CD14-positive monocyte (primary cell): ENCODE results near the gene FOXO1. TPM values are rescaled to one million over a fixed set of nuclear protein-coding genes. Genes with fewer than 3 reads are reported as not detected.

Experiments
- DNase-seq, 3 donors: peaks; one replicate each; pipeline ENCODE4 v3.0.0-alpha.2; 2011 to 2022
- H2AFZ ChIP-seq: 2 replicates; pipeline ENCODE4 v1.6.0; 2012; ENCODE audit warnings: mild to moderate bottlenecking, low read depth, low read length, inconsistent platforms; ENCODE audit not compliant: insufficient read depth, poor library complexity, severe bottlenecking
- H3K27ac ChIP-seq, 2 donors: 1 replicate in 1 of 2; 2 replicates in 1 of 2; pipeline ENCODE4 v1.5.1; 2012 to 2013; ENCODE audit warnings: low read length in 2 of 2, control low read depth in 1 of 2, inconsistent platforms in 1 of 2, low read depth in 1 of 2, mild to moderate bottlenecking in 1 of 2
- H3K27me3 ChIP-seq, 2 donors: one replicate each; pipeline versions ENCODE4 v1.6.0 to v1.6.1; 2011 to 2013; ENCODE audit warnings: low read length in 2 of 2; ENCODE audit not compliant: control insufficient read depth in 2 of 2, insufficient read depth in 2 of 2
- H3K36me3 ChIP-seq, 2 donors: replicated peaks in 1 of 2; 1 replicate in 1 of 2; 2 replicates in 1 of 2; pipeline versions ENCODE4 v1.5.1 to v1.6.1; 2012 to 2013; ENCODE audit warnings: low read length in 2 of 2, control low read depth in 1 of 2, inconsistent platforms in 1 of 2, mild to moderate bottlenecking in 1 of 2; ENCODE audit not compliant: insufficient read depth in 2 of 2, control insufficient read depth in 1 of 2
- H3K4me1 ChIP-seq, 2 donors: 1 replicate in 1 of 2; 2 replicates in 1 of 2; pipeline versions ENCODE4 v1.5.1 to v1.6.1; 2012 to 2013; ENCODE audit warnings: low read length in 2 of 2, control low read depth in 1 of 2, inconsistent platforms in 1 of 2, mild to moderate bottlenecking in 1 of 2, moderate library complexity in 1 of 2; ENCODE audit not compliant: insufficient read depth in 2 of 2, control insufficient read depth in 1 of 2
- H3K4me2 ChIP-seq: replicated peaks from 2 replicates; pipeline ENCODE3; 2012; ENCODE audit warnings: low read length, moderate library complexity, mild to moderate bottlenecking; ENCODE audit not compliant: poor library complexity, severe bottlenecking; ENCODE audit errors: extremely low read depth
- H3K4me3 ChIP-seq, 3 experiments: fragments of 200-600 bp in 1 of 3; sonication (generic) in 1 of 3; replicated peaks in 1 of 3; 1 replicate in 2 of 3; 2 replicates in 1 of 3; pipeline ENCODE4 v1.5.1; 2011 to 2013; ENCODE audit warnings: low read length in 3 of 3, mild to moderate bottlenecking in 3 of 3, control low read depth in 2 of 3, low read depth in 2 of 3, inconsistent platforms in 1 of 3, moderate library complexity in 1 of 3
- H3K79me2 ChIP-seq: 2 replicates; pipeline ENCODE4 v1.6.0; 2012; ENCODE audit warnings: mild to moderate bottlenecking, control low read depth, inconsistent platforms, low read length, moderate library complexity; ENCODE audit not compliant: insufficient read depth
- H3K9ac ChIP-seq: 2 replicates; pipeline ENCODE4 v1.6.0; 2017; ENCODE audit warnings: low read length, mild to moderate bottlenecking; ENCODE audit not compliant: insufficient read depth, poor library complexity, severe bottlenecking
- H3K9me3 ChIP-seq, 2 donors: replicated peaks in 1 of 2; 1 replicate in 1 of 2; 2 replicates in 1 of 2; pipeline versions ENCODE4 v1.5.1 to v1.6.1; 2012 to 2013; ENCODE audit warnings: low read length in 2 of 2, control low read depth in 1 of 2; ENCODE audit not compliant: control insufficient read depth in 1 of 2, insufficient read depth in 1 of 2
- H4K20me1 ChIP-seq: 2 replicates; pipeline ENCODE4 v1.6.0; 2012; ENCODE audit warnings: mild to moderate bottlenecking, low read length, control low read depth, moderate library complexity; ENCODE audit not compliant: insufficient read depth
- H3K27ac Mint-ChIP-seq, 7 donors: one replicate each; pipeline ENCODE4 v1.8.0; 2020; ENCODE audit warnings: mild to moderate bottlenecking in 7 of 7, mixed read lengths in 7 of 7, moderate library complexity in 6 of 7, inconsistent platforms in 2 of 7
- H3K27me3 Mint-ChIP-seq, 3 donors: one replicate each; pipeline ENCODE4 v1.8.0; 2021 to 2022; ENCODE audit warnings: low read depth in 3 of 3, mild to moderate bottlenecking in 3 of 3, mixed read lengths in 3 of 3, moderate library complexity in 3 of 3, inconsistent platforms in 1 of 3
- H3K36me3 Mint-ChIP-seq, 2 donors: one replicate each; pipeline ENCODE4 v1.8.0; 2020; ENCODE audit warnings: mixed read lengths in 2 of 2, inconsistent platforms in 1 of 2, mild to moderate bottlenecking in 1 of 2
- H3K4me1 Mint-ChIP-seq: one replicate; pipeline ENCODE4 v1.8.0; 2020; ENCODE audit warnings: mild to moderate bottlenecking, mixed read lengths
- H3K4me3 Mint-ChIP-seq, 2 donors: one replicate each; pipeline ENCODE4 v1.8.0; 2020; ENCODE audit warnings: mild to moderate bottlenecking in 2 of 2, mixed read lengths in 2 of 2, moderate library complexity in 1 of 2
- H3K9me3 Mint-ChIP-seq, 7 donors: one replicate each; pipeline ENCODE4 v1.8.0; 2020 to 2022; ENCODE audit warnings: mixed read lengths in 7 of 7, mild to moderate bottlenecking in 6 of 7, moderate library complexity in 6 of 7, inconsistent platforms in 2 of 7
- WGBS: methylation state at CpG from one replicate; pipeline ENCODE4 v1.1.5; 2013; ENCODE audit warnings: missing lambda C conversion rate; ENCODE audit not compliant: insufficient coverage; 5-methylcytosine and 5-hydroxymethylcytosine counted together
- intact Hi-C, 2 donors: fragments of 100-400 bp; cut with micrococcal nuclease; formaldehyde crosslinking; loops; one replicate each; pipeline versions ENCODE4 v1.15.0 to v1.15.1; 2023
- polyA plus RNA-seq, 3 donors: library from polyadenylated mRNA; depleted of rRNA in 1 of 3; unstranded in 2 of 3; stranded (reverse) in 1 of 3; fragments of 300-500 nt in 2 of 3; fragments of >200 nt in 1 of 3; fragmentation: Illumina TruSeq in 2 of 3; gene quantifications; 1 replicate in 2 of 3; 2 replicates in 1 of 3; pipeline ENCODE4 v1.2.3, GENCODE V29; 2012 to 2021
- TF ChIP-seq, protein P1 (sequence below): fragments of 200-600 bp; IDR thresholded peaks from one replicate; pipeline ENCODE4 v1.8.0; 2022; ENCODE audit warnings: antibody characterized with exemption, mild to moderate bottlenecking

Gene FOXO1
- polyA plus RNA-seq, 3 donors, result 3.1 to 11.3 (median 8.0) TPM

DNA sequence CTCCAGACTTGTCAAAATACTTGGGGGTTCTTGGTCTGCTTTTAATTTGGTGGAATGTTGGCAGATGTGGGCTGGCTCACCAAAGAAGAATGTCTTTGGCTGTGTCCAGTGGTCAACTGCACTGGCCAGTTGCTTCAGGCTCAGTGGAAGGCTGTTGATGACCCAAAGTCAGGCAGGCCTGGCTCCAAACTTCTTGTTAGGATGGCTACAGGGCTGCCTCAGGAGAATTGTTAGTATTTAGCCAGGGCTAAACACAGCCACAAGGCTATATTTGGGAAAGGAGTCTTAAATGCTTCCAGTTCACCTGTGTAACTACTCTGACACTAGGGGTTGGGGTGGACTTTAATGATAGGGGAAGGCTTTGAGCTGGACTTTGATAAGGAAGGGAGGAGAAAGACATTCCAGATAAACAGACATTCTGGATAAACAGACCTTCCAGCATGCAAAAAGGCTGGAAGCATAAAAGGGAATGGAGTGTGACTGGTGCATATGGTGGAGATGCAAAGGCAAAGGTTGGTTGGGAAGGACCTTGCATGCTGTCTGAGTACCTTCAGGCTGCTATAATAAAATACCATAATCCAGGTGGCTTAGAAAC lies 116.8 kb downstream of the FOXO1 start:
- DNase-seq, result no peak
- Histone ChIP-seq H3K27me3 (no peaks in the 10 kb centered on the region), H3K4me1 (no peaks in the 10 kb centered on the region), H3K4me2 (no peak overlapping the region), H3K79me2 (no peaks in the 10 kb centered on the region), H4K20me1 (peaks cover 9% of the 10 kb centered on the region), H3K36me3 (no peaks in the 10 kb centered on the region), H3K9me3 (no peaks in the 10 kb centered on the region), H3K4me3 (no peak overlapping the region), H2AFZ (no peak overlapping the region), H3K9ac (no peak overlapping the region), H3K27ac (no peak overlapping the region)
- TF ChIP-seq, protein P1, sequence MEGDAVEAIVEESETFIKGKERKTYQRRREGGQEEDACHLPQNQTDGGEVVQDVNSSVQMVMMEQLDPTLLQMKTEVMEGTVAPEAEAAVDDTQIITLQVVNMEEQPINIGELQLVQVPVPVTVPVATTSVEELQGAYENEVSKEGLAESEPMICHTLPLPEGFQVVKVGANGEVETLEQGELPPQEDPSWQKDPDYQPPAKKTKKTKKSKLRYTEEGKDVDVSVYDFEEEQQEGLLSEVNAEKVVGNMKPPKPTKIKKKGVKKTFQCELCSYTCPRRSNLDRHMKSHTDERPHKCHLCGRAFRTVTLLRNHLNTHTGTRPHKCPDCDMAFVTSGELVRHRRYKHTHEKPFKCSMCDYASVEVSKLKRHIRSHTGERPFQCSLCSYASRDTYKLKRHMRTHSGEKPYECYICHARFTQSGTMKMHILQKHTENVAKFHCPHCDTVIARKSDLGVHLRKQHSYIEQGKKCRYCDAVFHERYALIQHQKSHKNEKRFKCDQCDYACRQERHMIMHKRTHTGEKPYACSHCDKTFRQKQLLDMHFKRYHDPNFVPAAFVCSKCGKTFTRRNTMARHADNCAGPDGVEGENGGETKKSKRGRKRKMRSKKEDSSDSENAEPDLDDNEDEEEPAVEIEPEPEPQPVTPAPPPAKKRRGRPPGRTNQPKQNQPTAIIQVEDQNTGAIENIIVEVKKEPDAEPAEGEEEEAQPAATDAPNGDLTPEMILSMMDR, result no peak
- H3K9me3 Mint-ChIP-seq, result peaks cover 0 to 2% (median 0%) of the 10 kb centered on the region in 7 donors
- intact Hi-C loops, result no loop called here
- peaks cover 0 to 3% of the 10 kb centered on the region in 2 donors for H3K36me3 Mint-ChIP-seq
- no peak overlapping the region for H3K27ac Mint-ChIP-seq
- no peak overlapping the region for H3K4me3 Mint-ChIP-seq
- H3K4me1 Mint-ChIP-seq, result no peaks in the 10 kb centered on the region
- H3K27me3 Mint-ChIP-seq, result peaks cover 0 to 4% (median 4%) of the 10 kb centered on the region in 3 donors

DNA sequence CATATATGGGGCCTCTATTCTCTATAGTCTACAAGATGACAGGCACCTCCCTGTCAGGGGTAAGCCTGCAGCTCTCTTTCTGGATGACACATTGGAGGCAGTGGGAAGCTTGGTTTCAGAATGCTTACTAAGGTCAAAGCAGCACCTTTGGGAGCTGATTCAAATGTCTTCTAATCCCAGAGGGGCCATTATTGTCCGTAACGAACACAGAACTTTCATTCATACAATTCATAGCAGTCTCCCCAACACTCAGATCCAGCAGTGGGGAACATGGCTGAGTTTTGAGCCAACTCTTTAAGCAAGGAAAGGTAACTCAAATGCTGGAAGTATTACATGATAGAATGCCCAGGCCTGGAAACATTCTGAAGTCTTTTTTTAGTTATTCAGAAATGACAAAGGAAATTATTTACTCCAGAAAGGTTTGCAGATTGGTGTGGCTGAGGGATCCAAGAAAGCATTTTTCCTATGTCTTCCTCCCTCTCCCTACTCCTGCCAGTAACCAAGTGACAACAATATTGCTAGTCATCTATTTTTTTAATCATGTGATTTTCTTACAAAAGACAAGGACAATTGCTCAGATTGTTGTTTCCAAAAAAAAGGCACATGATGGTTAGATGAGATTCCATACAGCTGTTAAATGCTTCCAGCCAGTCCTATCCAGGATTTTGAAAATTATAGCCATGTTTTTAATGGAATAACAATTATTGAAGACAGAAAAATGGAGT lies 118.7 kb downstream of the FOXO1 start:
- Mint-ChIP-seq H3K27ac (no peak overlapping the region), H3K4me1 (no peaks in the 10 kb centered on the region), H3K4me3 (no peak overlapping the region), H3K27me3 (peaks cover 0 to 4% (median 4%) of the 10 kb centered on the region in 3 donors), H3K9me3 (peaks cover 0 to 2% (median 0%) of the 10 kb centered on the region in 7 donors), H3K36me3 (no peaks in the 10 kb centered on the region)
- H2AFZ ChIP-seq, result no peak overlapping the region
- H3K79me2 ChIP-seq, result no peaks in the 10 kb centered on the region
- H3K4me3 ChIP-seq, result no peak overlapping the region
- no peak overlapping the region for H3K4me2 ChIP-seq
- no peak overlapping the region for H3K9ac ChIP-seq
- no peaks in the 10 kb centered on the region for H4K20me1 ChIP-seq
- H3K27ac ChIP-seq, result no peak overlapping the region
- intact Hi-C loops, result no loop called here
- no peaks in the 10 kb centered on the region for H3K27me3 ChIP-seq
- TF ChIP-seq, protein P1, result no peak
- H3K9me3 ChIP-seq, result no peaks in the 10 kb centered on the region
- 100% methylated on average over 2 of the region's 2 CpGs for WGBS
- no peaks in the 10 kb centered on the region for H3K36me3 ChIP-seq
- H3K4me1 ChIP-seq, result no peaks in the 10 kb centered on the region
- no peak for DNase-seq
